MCF 10A (cell line): ENCODE results near the gene ELK3. TPM values are rescaled to one million over a fixed set of nuclear protein-coding genes. Genes with fewer than 3 reads are reported as not detected.

ENCODE experiments used
- BruUV-seq: library from RNA; stranded (reverse); fragments of 400-500 nt; replicated peaks from 2 replicates; lab custom pipeline; 2021; lab: Mats Ljungman, UMichigan
- CTCF ChIA-PET: fragments of 300-600 bp; sonication (Branson Sonifier 250); formaldehyde crosslinking; extraction: SDS; loops from one replicate; lab custom pipeline; 2021; ENCODE audit warnings: antibody characterized with exemption, inconsistent platforms; lab: Yijun Ruan, JAX
- POLR2A ChIA-PET: fragments of 300-600, 350-650 bp; sonication (Branson Sonifier 250); formaldehyde crosslinking; extraction: SDS; loops from one replicate; lab custom pipeline; 2020; ENCODE audit warnings: antibody characterized with exemption, inconsistent platforms; lab: Yijun Ruan, JAX
- DNase-seq: peaks from one replicate; pipeline ENCODE4 v3.0.0-alpha.2; 2018; ENCODE audit not compliant: unreplicated experiment
- H3K27ac Mint-ChIP-seq: one replicate; pipeline ENCODE4 v1.8.0; 2022; ENCODE audit warnings: mild to moderate bottlenecking, low read depth, mixed read lengths; ENCODE audit not compliant: unreplicated experiment
- H3K27me3 Mint-ChIP-seq: one replicate; pipeline ENCODE4 v1.8.0; 2022; ENCODE audit warnings: mixed read lengths; ENCODE audit not compliant: insufficient read depth, unreplicated experiment
- H3K36me3 Mint-ChIP-seq: one replicate; pipeline ENCODE4 v1.8.0; 2022; ENCODE audit warnings: mild to moderate bottlenecking, moderate library complexity, mixed read lengths; ENCODE audit not compliant: insufficient read depth, unreplicated experiment
- H3K4me1 Mint-ChIP-seq: one replicate; pipeline ENCODE4 v1.8.0; 2022; ENCODE audit warnings: mixed read lengths; ENCODE audit not compliant: insufficient read depth, unreplicated experiment
- H3K4me3 Mint-ChIP-seq: one replicate; pipeline ENCODE4 v1.8.0; 2022; ENCODE audit warnings: mild to moderate bottlenecking, moderate library complexity, mixed read lengths; ENCODE audit not compliant: unreplicated experiment
- H3K9me3 Mint-ChIP-seq: one replicate; pipeline ENCODE4 v1.8.0; 2022; ENCODE audit warnings: mixed read lengths; ENCODE audit not compliant: unreplicated experiment
- CTCF ChIP-seq: fragments of 200-600 bp; IDR thresholded peaks from one replicate; pipeline ENCODE4 v1.8.0; 2022; ENCODE audit warnings: antibody characterized with exemption, mild to moderate bottlenecking; ENCODE audit not compliant: unreplicated experiment
- intact Hi-C: fragments of 100-400 bp; cut with micrococcal nuclease; formaldehyde crosslinking; loops from 2 replicates; pipeline ENCODE4 v1.14.1; 2022
- total RNA-seq: library from RNA; stranded (reverse); gene quantifications from 2 replicates; pipeline ENCODE4 v1.2.3, GENCODE V29; 2022

The ELK3 gene
- total RNA-seq, 1 experiment from 2014 or later: 50.1 TPM

GRCh38 chr12:96274331-96274730, 80.2 kb downstream of the ELK3 start:
- CTCF ChIA-PET: no interaction called here
- peaks cover 19% of the 10 kb centered on the region for H3K4me1 Mint-ChIP-seq
- peak overlapping the region; percentile 40 for H3K27ac Mint-ChIP-seq
- no peak for TF ChIP-seq CTCF
- DNase-seq: no peak
- intact Hi-C loops: loop anchor here (5.0 kb wide), 1 partner anchor 123 kb away; no protein-coding TSS in a partner anchor
- no peaks in the 10 kb centered on the region for H3K27me3 Mint-ChIP-seq
- POLR2A ChIA-PET: interaction anchor here (1.8 kb wide), 1 partner anchor 124 kb away, joined by 6 read pairs; no protein-coding TSS in a partner anchor
- peaks cover 83% of the 10 kb centered on the region for H3K36me3 Mint-ChIP-seq
- BruUV-seq: no TSS peak
- H3K9me3 Mint-ChIP-seq: no peaks in the 10 kb centered on the region
- no peak overlapping the region for H3K4me3 Mint-ChIP-seq

- peaks cover 92% of the 10 kb centered on the region for H3K36me3 Mint-ChIP-seq
- TF ChIP-seq CTCF: no peak
- no peak overlapping the region for H3K27ac Mint-ChIP-seq
These were observed 91.0 kb downstream of the ELK3 start for GRCh38 chr12:96285158-96285557.

GRCh38 chr12:96289067-96289466, 94.9 kb downstream of the ELK3 start:
- no TSS peak for BruUV-seq
- ChIA-PET POLR2A (interaction anchor here (0.7 kb wide), 1 partner anchor 9 kb away, joined by 3 read pairs; no protein-coding TSS in a partner anchor), CTCF (interaction anchor here (0.6 to 0.7 kb wide), 2 partner anchors 11 to 87 kb away, joined by 3 to 5 read pairs; no protein-coding TSS in a partner anchor)
- Mint-ChIP-seq H3K27me3 (no peaks in the 10 kb centered on the region), H3K4me3 (no peak overlapping the region), H3K27ac (no peak overlapping the region), H3K9me3 (no peaks in the 10 kb centered on the region), H3K36me3 (peaks cover 78% of the 10 kb centered on the region), H3K4me1 (no peaks in the 10 kb centered on the region)
- intact Hi-C loops: no loop called here
- TF ChIP-seq CTCF: no peak
- no peak for DNase-seq

More at GRCh38 chr12:96285158-96285557, 91.0 kb downstream of the ELK3 start:
- DNase-seq: no peak
- BruUV-seq: no TSS peak
- Mint-ChIP-seq H3K27me3 (no peaks in the 10 kb centered on the region), H3K4me1 (no peaks in the 10 kb centered on the region), H3K9me3 (no peaks in the 10 kb centered on the region), H3K4me3 (no peak overlapping the region)
- ChIA-PET POLR2A (no interaction called here), CTCF (no interaction called here)
- intact Hi-C loops: no loop called here

GRCh38 chr12:96293093-96293492, 98.9 kb downstream of the ELK3 start:
- CTCF ChIA-PET: interaction anchor here (1.0 kb wide), 1 partner anchor 106 kb away, joined by 6 read pairs; no protein-coding TSS in a partner anchor
- Mint-ChIP-seq H3K36me3 (peaks cover 78% of the 10 kb centered on the region), H3K27ac (no peak overlapping the region), H3K4me1 (peaks cover 11% of the 10 kb centered on the region), H3K27me3 (no peaks in the 10 kb centered on the region), H3K9me3 (no peaks in the 10 kb centered on the region), H3K4me3 (no peak overlapping the region)
- no peak for DNase-seq
- no peak for TF ChIP-seq CTCF
- intact Hi-C loops: loop anchor here (10.0 kb wide), 1 partner anchor 102 kb away; no protein-coding TSS in a partner anchor
- POLR2A ChIA-PET: interaction anchor here (0.6 to 1.5 kb wide), 3 partner anchors 32 to 269 kb away, joined by 3 to 4 read pairs (median 3); no protein-coding TSS in a partner anchor
- no TSS peak for BruUV-seq
